Ovary (tissue), 9 donors: ENCODE measurements around the gene CAMK2N2. TPM values are rescaled to one million over a fixed set of nuclear protein-coding genes. Genes with fewer than 3 reads are reported as not detected.

Source experiments
- DNase-seq, 5 donors: peaks; one replicate each; pipeline ENCODE4 v3.0.0-alpha.2; 2019 to 2020
- H3K27ac ChIP-seq, 2 donors: fragments of 200-600 bp; one replicate each; pipeline versions ENCODE4 v1.5.1 to v1.8.0; 2019 to 2022
- H3K27me3 ChIP-seq: fragments of 200-600 bp; one replicate; pipeline ENCODE4 v1.8.0; 2022
- H3K36me3 ChIP-seq: fragments of 200-600 bp; sonication (generic); one replicate; pipeline ENCODE4 v1.5.1; 2019
- H3K4me1 ChIP-seq: one replicate; pipeline ENCODE4 v1.8.1; 2013; ENCODE audit warnings: mild to moderate bottlenecking, moderate library complexity; ENCODE audit not compliant: insufficient read depth
- H3K4me3 ChIP-seq: fragments of 200-600 bp; sonication (generic); one replicate; pipeline ENCODE4 v1.5.1; 2017
- H3K9me3 ChIP-seq, 2 donors: fragments of 200-600 bp in 1 of 2; sonication (generic) in 1 of 2; one replicate each; pipeline versions ENCODE4 v1.5.1 to v1.8.1; 2013 to 2019; ENCODE audit warnings: mild to moderate bottlenecking in 1 of 2, moderate library complexity in 1 of 2
- CTCF ChIP-seq, 3 donors: fragments of 450-650 bp in 2 of 3; fragments of 200-600 bp in 1 of 3; IDR thresholded peaks; one replicate each; pipeline versions ENCODE4 v1.5.1 to v1.8.0; 2016 to 2022; ENCODE audit warnings: antibody characterized with exemption in 3 of 3, mild to moderate bottlenecking in 1 of 3
- EP300 ChIP-seq: sonication (generic); formaldehyde crosslinking; IDR thresholded peaks from one replicate; pipeline ENCODE4 v1.6.1; 2017; ENCODE audit warnings: antibody characterized with exemption
- POLR2A ChIP-seq: fragments of 450-650 bp; IDR thresholded peaks from one replicate; pipeline ENCODE4 v1.6.1; 2017; ENCODE audit warnings: antibody characterized with exemption, mild to moderate bottlenecking, moderate library complexity
- WGBS, 3 donors: extraction: QIAGEN DNeasy Blood & Tissue Kit in 1 of 3; methylation state at CpG; one replicate each; pipeline versions ENCODE4 v1.1.5 to v1.1.7; 2013 to 2017; 5-methylcytosine and 5-hydroxymethylcytosine counted together
- intact Hi-C, 4 donors: fragments of 100-400 bp; cut with DNase I; formaldehyde crosslinking; loops; one replicate each; pipeline versions ENCODE4 v1.11.0 to v1.15.1; 2022 to 2023
- polyA plus RNA-seq, 2 donors: library from polyadenylated mRNA; stranded (reverse); fragments of 200-250 nt in 1 of 2; fragments of 350-450 nt in 1 of 2; fragmentation: Illumina TruSeq in 1 of 2; extraction: RNeasy Lipid Tissue Mini Kit (QIAGEN cat#74804) in 1 of 2; gene quantifications; one replicate each; pipeline ENCODE4 v1.2.3, GENCODE V29; 2013 to 2014
- total RNA-seq, 7 donors: library from RNA; depleted of rRNA in 2 of 7; stranded (reverse); fragments of >200 nt in 2 of 7; fragmentation: NEBNext Ultra II Directional in 3 of 7; extraction: Animal tissue kit (Norgen Biotek cat#: 25700) in 3 of 7; gene quantifications; one replicate each; pipeline versions ENCODE4 v1.1.0 to v1.2.4, GENCODE V29; 2016 to 2023
- donor health status: DM: no; HTN: no; CAD: no; lungs with moderate emphysema.
- donor health status: DM: no; HTN: no; CAD: no.
- donor health status: Bipolar disorder and iron deficiency.
- donor health status: DM: yes; HTN: yes; CAD: no.
- donor health status: DM: no; HTN: no; CAD: no.
- donor health status: DM: yes; HTN: yes; CAD: no.

The CAMK2N2 gene
- total and polyA plus RNA-seq, 9 donors: 0.08 to 0.26 (median 0.18) TPM; not detected in 5

GRCh38 chr3:184227481-184227935, 33.8 kb downstream of the CAMK2N2 start:
- no peaks in the 10 kb centered on the region for H3K9me3 ChIP-seq
- WGBS, 3 donors: 59 to 73% (median 60%) methylated on average over 2 of the region's 2 CpGs
- intact Hi-C loops: no loop called here
- H3K36me3 ChIP-seq: no peaks in the 10 kb centered on the region
- H3K4me3 ChIP-seq: no peak overlapping the region
- TF ChIP-seq CTCF (IDR thresholded peaks at IDR 0.05) (no peak), EP300 (no peak), POLR2A (no peak)
- H3K27ac ChIP-seq: no peak overlapping the region
- no peak for DNase-seq
- H3K4me1 ChIP-seq: peaks cover 6% of the 10 kb centered on the region
- no peaks in the 10 kb centered on the region for H3K27me3 ChIP-seq

- 62 to 71% (median 67%) methylated on average over 3 of the region's 3 CpGs for WGBS, 3 donors
- Histone ChIP-seq H3K27ac (no peak overlapping the region), H3K4me1 (no peaks in the 10 kb centered on the region), H3K4me3 (no peak overlapping the region), H3K36me3 (no peaks in the 10 kb centered on the region), H3K27me3 (no peaks in the 10 kb centered on the region), H3K9me3 (no peaks in the 10 kb centered on the region)
- no peak for TF ChIP-seq CTCF (IDR thresholded peaks at IDR 0.05)
- no peak for TF ChIP-seq POLR2A
- TF ChIP-seq EP300: no peak
- intact Hi-C loops: no loop called here
- no peak for DNase-seq
Measured at GRCh38 chr3:184223946-184224345, 37.4 kb downstream of the CAMK2N2 start.

- H3K27me3 ChIP-seq: no peaks in the 10 kb centered on the region
- H3K27ac ChIP-seq: no peak overlapping the region
- 72 to 84% (median 76%) methylated on average over 3 of the region's 3 CpGs for WGBS, 3 donors
- DNase-seq: no peak
- TF ChIP-seq CTCF (IDR thresholded peaks at IDR 0.05) (no peak), EP300 (no peak), POLR2A (no peak)
- no peaks in the 10 kb centered on the region for H3K9me3 ChIP-seq
- H3K4me1 ChIP-seq: no peaks in the 10 kb centered on the region
- H3K36me3 ChIP-seq: no peaks in the 10 kb centered on the region
- no peak overlapping the region for H3K4me3 ChIP-seq
- intact Hi-C loops: no loop called here
Measured at GRCh38 chr3:184222521-184222920, 38.8 kb downstream of the CAMK2N2 start.

- TF ChIP-seq EP300 (no peak), CTCF (IDR thresholded peaks at IDR 0.05) (no peak), POLR2A (no peak)
- Histone ChIP-seq H3K4me3 (no peak overlapping the region), H3K27me3 (no peaks in the 10 kb centered on the region), H3K9me3 (no peaks in the 10 kb centered on the region), H3K27ac (no peak overlapping the region), H3K36me3 (no peaks in the 10 kb centered on the region), H3K4me1 (no peaks in the 10 kb centered on the region)
- WGBS, 3 donors: 49 to 55% (median 51%) methylated on average over 4 of the region's 4 CpGs
- intact Hi-C loops: no loop called here
- no peak for DNase-seq
Measured at GRCh38 chr3:184218814-184219213, 42.5 kb downstream of the CAMK2N2 start.
